ENCODE data around the gene RAB17.

Gene RAB17

DNA sequence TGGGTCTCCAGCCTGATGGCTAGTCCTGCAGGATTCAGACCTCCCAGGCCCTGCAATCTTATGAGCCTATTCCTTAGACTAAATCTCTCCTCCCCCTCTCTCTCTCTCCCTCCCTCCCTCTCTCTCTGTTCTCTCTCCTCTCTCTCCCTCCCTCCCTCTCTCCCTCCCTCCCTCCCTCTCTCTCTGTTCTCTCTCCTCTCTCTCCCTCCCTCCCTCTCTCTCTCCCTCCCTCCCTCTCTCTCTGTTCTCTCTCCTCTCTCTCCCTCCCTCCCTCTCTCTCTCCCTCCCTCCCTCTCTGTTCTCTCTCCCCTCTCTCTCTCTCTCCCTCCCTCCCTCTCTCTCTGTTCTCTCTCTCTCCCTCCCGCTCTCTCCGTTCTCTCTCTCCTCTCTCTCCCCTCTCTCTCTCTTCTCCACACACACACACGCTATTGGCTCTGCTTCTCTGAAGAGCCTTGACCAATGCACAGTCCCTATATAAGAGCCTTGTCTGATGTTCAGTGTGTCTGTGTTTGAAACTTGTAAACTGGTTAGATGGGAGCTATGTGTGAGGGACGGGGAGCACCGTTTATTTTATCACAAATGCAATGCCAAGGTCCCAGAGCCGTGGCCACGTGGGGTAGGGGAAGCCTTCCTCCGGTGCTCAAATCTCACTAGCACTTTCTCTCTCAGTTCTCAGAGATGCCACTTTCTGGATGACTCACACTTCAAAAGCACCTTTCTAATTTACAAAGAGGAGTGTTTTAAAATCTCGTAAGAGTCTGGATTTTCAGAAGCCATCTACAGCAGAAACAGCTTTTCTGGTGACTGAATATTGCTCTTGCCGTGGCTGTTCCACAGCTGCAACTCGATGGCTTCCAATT lies 33.5 kb downstream of the RAB17 start:
- TF ChIP-seq, protein P1, sequence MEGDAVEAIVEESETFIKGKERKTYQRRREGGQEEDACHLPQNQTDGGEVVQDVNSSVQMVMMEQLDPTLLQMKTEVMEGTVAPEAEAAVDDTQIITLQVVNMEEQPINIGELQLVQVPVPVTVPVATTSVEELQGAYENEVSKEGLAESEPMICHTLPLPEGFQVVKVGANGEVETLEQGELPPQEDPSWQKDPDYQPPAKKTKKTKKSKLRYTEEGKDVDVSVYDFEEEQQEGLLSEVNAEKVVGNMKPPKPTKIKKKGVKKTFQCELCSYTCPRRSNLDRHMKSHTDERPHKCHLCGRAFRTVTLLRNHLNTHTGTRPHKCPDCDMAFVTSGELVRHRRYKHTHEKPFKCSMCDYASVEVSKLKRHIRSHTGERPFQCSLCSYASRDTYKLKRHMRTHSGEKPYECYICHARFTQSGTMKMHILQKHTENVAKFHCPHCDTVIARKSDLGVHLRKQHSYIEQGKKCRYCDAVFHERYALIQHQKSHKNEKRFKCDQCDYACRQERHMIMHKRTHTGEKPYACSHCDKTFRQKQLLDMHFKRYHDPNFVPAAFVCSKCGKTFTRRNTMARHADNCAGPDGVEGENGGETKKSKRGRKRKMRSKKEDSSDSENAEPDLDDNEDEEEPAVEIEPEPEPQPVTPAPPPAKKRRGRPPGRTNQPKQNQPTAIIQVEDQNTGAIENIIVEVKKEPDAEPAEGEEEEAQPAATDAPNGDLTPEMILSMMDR (conservative IDR thresholded peaks at IDR 0.05) = no peak
- no peak overlapping the region for H3K27ac ChIP-seq

DNA sequence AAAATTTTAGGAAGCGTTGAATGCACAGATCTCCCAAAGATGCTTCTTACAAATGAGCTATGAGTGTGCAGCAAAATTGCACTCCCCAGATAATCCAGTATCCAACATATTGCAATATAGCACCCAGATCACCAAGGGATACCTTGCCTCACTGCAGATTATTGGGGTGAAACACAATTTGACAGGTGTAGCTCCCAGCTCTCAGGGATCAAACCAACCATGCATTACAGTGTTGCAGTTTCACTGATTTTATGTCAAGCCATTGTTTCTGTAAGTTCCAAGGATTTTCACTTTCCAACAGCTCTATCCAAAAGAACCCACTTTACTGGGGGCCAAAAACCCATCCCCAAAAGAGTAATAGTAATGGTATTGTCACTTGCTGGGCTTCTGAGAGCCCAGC lies 35.0 kb downstream of the RAB17 start:
- TF ChIP-seq, protein P1 (conservative IDR thresholded peaks at IDR 0.05) = no peak
- no peak overlapping the region for H3K27ac ChIP-seq

- TF ChIP-seq, protein P1 (conservative IDR thresholded peaks at IDR 0.05) = no peak
- no peak overlapping the region for H3K27ac ChIP-seq
Observed at GRCh38 chr2:237553948-237554347, 36.6 kb downstream of the RAB17 start.

DNA sequence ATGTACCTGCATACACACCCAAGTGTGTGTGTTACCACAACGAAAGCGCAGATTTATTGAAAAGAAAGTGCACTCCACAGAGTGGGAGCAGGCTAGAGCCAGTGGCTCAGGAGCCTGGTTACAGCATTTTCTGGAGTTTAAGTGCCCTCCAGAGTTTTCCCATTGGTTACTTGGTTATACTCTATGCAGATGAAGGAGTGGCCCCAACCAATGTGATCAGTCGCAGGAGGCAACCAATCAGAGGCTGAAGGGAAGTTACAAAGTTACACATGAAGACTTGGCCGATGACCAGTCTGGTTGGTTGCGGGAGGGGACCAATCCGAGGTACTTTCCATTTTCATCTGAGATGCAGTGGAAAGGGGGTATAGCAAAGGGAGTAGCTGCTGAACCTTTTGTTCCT lies 37.6 kb downstream of the RAB17 start:
- no peak overlapping the region for H3K27ac ChIP-seq
- TF ChIP-seq, protein P1 (conservative IDR thresholded peaks at IDR 0.05) = no peak

GRCh38 chr2:237551071-237551574 lies 39.4 kb downstream of the RAB17 start:
- no peak overlapping the region for H3K27ac ChIP-seq
- TF ChIP-seq, protein P1 (conservative IDR thresholded peaks at IDR 0.05) = no peak

DNA sequence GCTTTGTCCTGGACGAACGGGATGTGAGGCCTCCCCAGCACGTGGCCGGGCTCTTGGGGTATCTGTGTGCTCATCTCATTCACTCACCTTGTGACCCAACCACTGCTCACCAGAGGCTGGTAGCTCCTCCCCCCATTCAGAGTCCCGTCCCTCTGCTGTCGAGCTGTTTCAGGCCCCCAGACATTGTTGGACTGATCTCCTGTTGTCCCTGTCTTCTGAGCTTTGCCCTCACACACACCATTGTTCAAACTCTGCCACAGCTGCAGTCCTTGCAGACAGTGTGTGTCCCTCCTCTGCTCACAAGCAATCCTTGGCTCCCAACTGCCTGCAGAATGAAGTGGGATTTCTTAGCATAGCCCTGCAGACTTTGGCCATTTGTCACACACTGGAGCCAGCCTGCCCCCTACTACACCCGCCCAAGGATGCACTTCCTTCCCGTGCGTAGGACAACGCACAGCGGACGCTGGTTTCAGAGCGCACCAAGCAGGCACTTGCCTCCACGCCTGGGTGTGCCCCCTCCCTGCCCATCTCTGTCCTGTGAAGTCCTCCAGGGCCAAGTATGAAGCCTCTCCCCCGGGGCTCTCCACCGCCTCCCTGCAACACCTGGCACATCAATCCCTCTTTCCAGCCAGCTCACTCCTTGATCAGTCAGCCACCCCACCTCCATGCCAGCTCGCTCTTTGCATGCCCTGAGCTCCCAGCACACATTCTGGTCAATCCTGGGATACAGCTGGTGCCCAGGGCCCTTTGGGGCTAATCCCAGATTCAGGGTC lies 40.7 kb downstream of the RAB17 start:
- TF ChIP-seq, protein P1 (conservative IDR thresholded peaks at IDR 0.05) = no peak
- no peak overlapping the region for H3K27ac ChIP-seq

- no peak overlapping the region for H3K27ac ChIP-seq
- TF ChIP-seq, protein P1 (conservative IDR thresholded peaks at IDR 0.05) = no peak
Observed at GRCh38 chr2:237549216-237549615, 41.3 kb downstream of the RAB17 start.
